ENCODE data around the gene PPP1R9B. TPM values are rescaled to one million over a fixed set of nuclear protein-coding genes. Genes with fewer than 3 reads are reported as not detected.

The PPP1R9B gene
- total RNA-seq, 1 experiment from 2014 or later, result 23.0 TPM

DNA sequence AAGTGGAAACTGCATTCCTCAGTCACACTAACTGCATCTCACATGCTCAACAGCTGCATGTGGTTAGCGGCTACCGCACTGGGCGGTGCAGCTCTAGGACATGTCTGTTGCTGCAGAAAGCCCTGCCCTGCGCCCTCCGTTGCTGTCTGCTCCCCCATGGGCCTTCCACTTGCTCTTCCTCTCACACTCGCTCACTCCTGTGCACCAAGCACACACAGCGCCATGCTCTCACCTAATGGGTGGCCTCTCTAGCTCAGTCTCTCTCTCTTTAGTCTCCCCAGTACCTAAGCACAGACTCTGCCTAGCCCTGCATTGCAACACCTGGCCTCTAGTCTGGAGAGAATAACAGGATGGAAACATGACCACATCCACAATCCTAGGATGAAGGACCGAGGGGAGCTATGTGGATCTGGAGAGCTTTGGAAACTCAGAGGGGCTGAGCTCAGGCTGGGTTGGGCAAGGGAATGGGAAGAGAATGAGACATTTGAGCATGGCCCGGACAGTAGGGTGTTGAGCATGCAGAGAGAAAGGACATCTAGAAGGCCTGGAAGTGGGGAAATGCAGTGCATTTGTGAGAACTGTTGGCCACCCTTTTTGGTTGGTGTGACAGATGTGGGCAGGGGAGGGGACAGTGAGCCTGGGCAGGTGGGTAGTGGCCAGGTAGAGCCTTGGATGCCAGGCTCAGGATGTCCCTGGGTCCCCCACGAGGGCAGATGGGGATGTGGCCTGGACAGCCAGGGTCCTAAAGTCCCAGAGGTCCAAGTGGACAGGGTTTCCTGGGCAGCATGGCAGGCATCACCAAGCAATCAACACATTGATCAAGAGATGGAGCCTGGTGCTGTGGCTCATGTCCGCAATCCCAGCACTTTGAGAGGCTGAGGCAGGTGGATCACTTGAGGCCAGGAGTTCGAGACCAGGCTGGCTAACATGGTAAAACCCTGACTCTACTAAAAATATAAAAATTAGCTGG, 31.4 kb upstream of the PPP1R9B start:
- H3K9me3 Mint-ChIP-seq, result no peaks in the 10 kb centered on the region; a peak in 1 of 5 replicates
- DNase-seq, result no peak
- Histone ChIP-seq H3K23ac (ENCODE audit: insufficient read length, low read depth, low read length) (no peak overlapping the region), H2BK15ac (ENCODE audit: low read depth, low read length) (no peak overlapping the region), H3K9me3 (ENCODE audit: control insufficient read depth, low read depth, low read length) (no peaks in the 10 kb centered on the region), H3K27ac (ENCODE audit: insufficient read length, low read depth, low read length) (no peak overlapping the region), H3K18ac (ENCODE audit: insufficient read length, low read depth, low read length) (no peak overlapping the region), H3K4ac (ENCODE audit: low read depth, low read length) (no peak overlapping the region), H4K20me1 (ENCODE audit: control insufficient read depth, insufficient read depth, insufficient read length) (no peaks in the 10 kb centered on the region), H2BK12ac (ENCODE audit: insufficient read length, low read depth, low read length) (no peak overlapping the region), H2BK20ac (ENCODE audit: low read depth, low read length, poor library complexity, severe bottlenecking) (no peak overlapping the region), H3K79me1 (ENCODE audit: insufficient read depth, low read depth, low read length, poor library complexity, severe bottlenecking) (no peaks in the 10 kb centered on the region), H4K8ac (replicated peaks; ENCODE audit: insufficient read length, low read depth, low read length) (no peak overlapping the region), H3T11ph (ENCODE audit: low read length) (no peak overlapping the region), H3K9ac (ENCODE audit: extremely low read depth, insufficient read length, low read length) (no peak overlapping the region), H3K79me2 (ENCODE audit: insufficient read depth, low read length) (no peaks in the 10 kb centered on the region), H2AFZ (ENCODE audit: low read length) (no peak overlapping the region), H3K27me3 (ENCODE audit: insufficient read depth, low read length) (no peaks in the 10 kb centered on the region), H3K4me2 (ENCODE audit: insufficient read depth, insufficient read length, low read length) (no peak overlapping the region), H2BK120ac (ENCODE audit: low read depth, low read length, poor library complexity, severe bottlenecking) (no peak overlapping the region), H4K5ac (ENCODE audit: insufficient read length, low read depth, low read length) (no peak overlapping the region), H3K23me2 (ENCODE audit: insufficient read length, low read depth, low read length, poor library complexity, severe bottlenecking) (peaks cover 4% of the 10 kb centered on the region), H3K56ac (ENCODE audit: insufficient read length, low read depth, low read length) (no peak overlapping the region), H2AK5ac (ENCODE audit: insufficient read length, low read length) (no peak overlapping the region), H4K91ac (ENCODE audit: insufficient read length, low read depth, low read length) (no peak overlapping the region), H3K4me1 (ENCODE audit: insufficient read depth, low read length) (peaks cover 2% of the 10 kb centered on the region; the same call in 1 of the 2 replicates), H3K14ac (ENCODE audit: insufficient read depth, low read length) (no peak overlapping the region), H2BK5ac (ENCODE audit: insufficient read length, low read length) (no peak overlapping the region)
- no peak overlapping the region; a peak in 2 of 7 replicates for H3K27ac Mint-ChIP-seq
- peaks cover 45 to 58% of the 10 kb centered on the region in 2 experiments for H3K4me1 Mint-ChIP-seq
- TF ChIP-seq CTCF (conservative IDR thresholded peaks at IDR 0.05), result no peak
- H3K36me3 Mint-ChIP-seq (ENCODE audit: insufficient read depth in 1 of 3, low read depth in 3 of 3), result peaks cover 0 to 21% (median 16%) of the 10 kb centered on the region in 3 experiments; a peak in 5 of 7 replicates
- H3K27me3 Mint-ChIP-seq (ENCODE audit: low read depth), result peaks cover 3% of the 10 kb centered on the region
- H3K4me3 Mint-ChIP-seq, result no peak overlapping the region
- no CpG with 5 or more reads among the region's 12 CpGs for WGBS (ENCODE audit: extremely low coverage, insufficient read length, low lambda C conversion rate)
